DND-41 (cell line): ENCODE measurements around the gene ACTN1.

ENCODE experiments used
- ATAC-seq: fragments of 200-7000 bp; cut with Tn5 transposase; 3 replicates; pipeline ENCODE4 v1.9.1; 2021; ENCODE audit warnings: low read depth; ENCODE audit not compliant: insufficient read depth
- DNase-seq: peaks from one replicate; pipeline ENCODE4 v3.0.0-alpha.2; 2020
- H2AFZ ChIP-seq: 2 replicates; pipeline ENCODE4 v1.6.0; 2012; ENCODE audit warnings: low read depth, low read length
- H3K27ac ChIP-seq: 2 replicates; pipeline ENCODE4 v1.5.1; 2012; ENCODE audit warnings: low read length, inconsistent platforms
- H3K27me3 ChIP-seq: fragments of 200-600 bp; sonication (generic); 2 replicates; pipeline ENCODE4 v1.6.0; 2012; ENCODE audit warnings: low read length, mild to moderate bottlenecking, inconsistent platforms; ENCODE audit not compliant: insufficient read depth, poor library complexity
- H3K36me3 ChIP-seq: 2 replicates; pipeline ENCODE4 v1.5.1; 2012; ENCODE audit warnings: low read length, inconsistent platforms; ENCODE audit not compliant: insufficient read depth
- H3K4me1 ChIP-seq: 2 replicates; pipeline ENCODE4 v1.5.1; 2012; ENCODE audit warnings: mild to moderate bottlenecking, low read length; ENCODE audit not compliant: insufficient read depth
- H3K4me2 ChIP-seq: 2 replicates; pipeline ENCODE4 v1.6.0; 2012; ENCODE audit warnings: mild to moderate bottlenecking, moderate library complexity, low read length, inconsistent platforms; ENCODE audit not compliant: insufficient read depth
- H3K4me3 ChIP-seq, 2 experiments: fragments of 200-600 bp in 1 of 2; shearing (Covaris generic) in 1 of 2; 2 replicates each; pipeline ENCODE4 v1.5.1; 2012 to 2016; ENCODE audit warnings: inconsistent platforms in 2 of 2, low read length in 2 of 2, mild to moderate bottlenecking in 2 of 2, low read depth in 1 of 2, moderate library complexity in 1 of 2
- H3K79me2 ChIP-seq: 2 replicates; pipeline ENCODE4 v1.6.0; 2012; ENCODE audit warnings: low read length, inconsistent platforms; ENCODE audit not compliant: insufficient read depth
- H3K9ac ChIP-seq: 2 replicates; pipeline ENCODE4 v1.6.0; 2012; ENCODE audit warnings: low read depth, mild to moderate bottlenecking, inconsistent platforms, low read length, moderate library complexity
- H3K9me3 ChIP-seq: 2 replicates; pipeline ENCODE4 v1.5.1; 2012; ENCODE audit warnings: low read length, moderate library complexity, mild to moderate bottlenecking, inconsistent platforms; ENCODE audit not compliant: insufficient read depth, severe bottlenecking
- H4K20me1 ChIP-seq: 2 replicates; pipeline ENCODE4 v1.6.0; 2012; ENCODE audit warnings: low read length; ENCODE audit not compliant: insufficient read depth
- EZH2 ChIP-seq: IDR thresholded peaks from 3 replicates; pipeline ENCODE4 v1.6.1; 2012; ENCODE audit warnings: borderline replicate concordance, low read depth, mild to moderate bottlenecking, moderate library complexity, low read length, inconsistent platforms; ENCODE audit not compliant: severe bottlenecking
- TF ChIP-seq, protein P1 (sequence below): IDR thresholded peaks from 2 replicates; pipeline ENCODE4 v1.5.1; 2012; ENCODE audit warnings: borderline replicate concordance, low read length, moderate library complexity, mild to moderate bottlenecking; ENCODE audit not compliant: poor library complexity, severe bottlenecking; ENCODE audit errors: extremely low read depth

The ACTN1 gene

DNA sequence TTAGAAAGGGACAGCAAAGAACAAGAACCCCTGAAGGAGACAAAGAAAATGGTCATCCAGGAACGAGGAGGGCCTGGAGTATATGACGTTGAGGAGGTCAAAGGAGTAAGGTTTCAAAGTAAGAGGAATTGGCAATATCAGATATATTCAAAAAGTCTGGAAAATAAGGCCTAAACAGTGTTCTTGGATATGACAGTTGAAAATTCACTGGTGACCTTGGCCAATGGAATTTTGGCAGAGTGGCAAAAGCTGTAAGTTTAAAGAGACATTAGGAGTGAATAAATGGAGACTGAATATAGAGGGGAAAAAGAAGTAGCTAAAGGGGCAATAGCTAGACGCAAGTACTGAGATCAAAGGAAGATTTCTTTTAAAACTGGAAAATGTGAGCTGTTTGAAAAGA, 4.1 kb upstream of the ACTN1 start:
- H3K27me3 ChIP-seq, result peaks cover 19% of the 10 kb centered on the region
- no peaks in the 10 kb centered on the region for H4K20me1 ChIP-seq
- no peak overlapping the region for H3K4me3 ChIP-seq
- no peak overlapping the region for H3K4me2 ChIP-seq
- DNase-seq, result no peak
- no peaks in the 10 kb centered on the region for H3K9me3 ChIP-seq
- H3K9ac ChIP-seq, result no peak overlapping the region
- TF ChIP-seq EZH2, result no peak
- TF ChIP-seq, protein P1, sequence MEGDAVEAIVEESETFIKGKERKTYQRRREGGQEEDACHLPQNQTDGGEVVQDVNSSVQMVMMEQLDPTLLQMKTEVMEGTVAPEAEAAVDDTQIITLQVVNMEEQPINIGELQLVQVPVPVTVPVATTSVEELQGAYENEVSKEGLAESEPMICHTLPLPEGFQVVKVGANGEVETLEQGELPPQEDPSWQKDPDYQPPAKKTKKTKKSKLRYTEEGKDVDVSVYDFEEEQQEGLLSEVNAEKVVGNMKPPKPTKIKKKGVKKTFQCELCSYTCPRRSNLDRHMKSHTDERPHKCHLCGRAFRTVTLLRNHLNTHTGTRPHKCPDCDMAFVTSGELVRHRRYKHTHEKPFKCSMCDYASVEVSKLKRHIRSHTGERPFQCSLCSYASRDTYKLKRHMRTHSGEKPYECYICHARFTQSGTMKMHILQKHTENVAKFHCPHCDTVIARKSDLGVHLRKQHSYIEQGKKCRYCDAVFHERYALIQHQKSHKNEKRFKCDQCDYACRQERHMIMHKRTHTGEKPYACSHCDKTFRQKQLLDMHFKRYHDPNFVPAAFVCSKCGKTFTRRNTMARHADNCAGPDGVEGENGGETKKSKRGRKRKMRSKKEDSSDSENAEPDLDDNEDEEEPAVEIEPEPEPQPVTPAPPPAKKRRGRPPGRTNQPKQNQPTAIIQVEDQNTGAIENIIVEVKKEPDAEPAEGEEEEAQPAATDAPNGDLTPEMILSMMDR, result no peak
- no peaks in the 10 kb centered on the region; the same call in 1 of the 2 replicates for H3K36me3 ChIP-seq
- peaks cover 9% of the 10 kb centered on the region for H3K4me1 ChIP-seq
- no peak overlapping the region for H3K27ac ChIP-seq
- no peak for ATAC-seq
- peaks cover 4% of the 10 kb centered on the region for H3K79me2 ChIP-seq
- no peak overlapping the region for H2AFZ ChIP-seq

DNA sequence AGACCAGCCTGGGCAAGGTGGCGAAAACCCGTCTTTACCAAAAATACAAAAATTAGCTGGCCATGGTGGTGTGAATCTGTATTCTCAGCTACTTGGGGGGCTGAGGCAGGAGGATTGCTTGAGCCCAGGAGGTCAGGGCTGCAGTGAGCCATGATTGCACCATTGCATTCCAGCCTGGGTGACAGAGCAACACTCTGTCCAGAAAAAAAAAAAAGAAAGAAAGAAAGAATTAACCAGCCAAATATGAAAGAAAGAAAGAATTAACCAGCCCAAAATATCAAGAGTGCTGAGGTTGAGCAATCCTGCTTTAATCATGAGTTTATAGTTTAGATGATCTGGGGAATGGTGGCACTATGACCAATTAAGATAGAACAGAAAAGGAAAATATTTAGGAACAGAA, 3.5 kb upstream of the ACTN1 start:
- TF ChIP-seq EZH2, result no peak
- TF ChIP-seq, protein P1, result no peak
- Histone ChIP-seq H3K79me2 (peaks cover 10% of the 10 kb centered on the region), H2AFZ (no peak overlapping the region), H3K9me3 (no peaks in the 10 kb centered on the region), H3K4me1 (peaks cover 13% of the 10 kb centered on the region), H3K36me3 (no peaks in the 10 kb centered on the region; the same call in 1 of the 2 replicates), H3K27me3 (peaks cover 19% of the 10 kb centered on the region), H3K27ac (no peak overlapping the region), H4K20me1 (no peaks in the 10 kb centered on the region), H3K9ac (no peak overlapping the region), H3K4me3 (no peak overlapping the region), H3K4me2 (no peak overlapping the region)
- no peak for DNase-seq
- no peak for ATAC-seq

DNA sequence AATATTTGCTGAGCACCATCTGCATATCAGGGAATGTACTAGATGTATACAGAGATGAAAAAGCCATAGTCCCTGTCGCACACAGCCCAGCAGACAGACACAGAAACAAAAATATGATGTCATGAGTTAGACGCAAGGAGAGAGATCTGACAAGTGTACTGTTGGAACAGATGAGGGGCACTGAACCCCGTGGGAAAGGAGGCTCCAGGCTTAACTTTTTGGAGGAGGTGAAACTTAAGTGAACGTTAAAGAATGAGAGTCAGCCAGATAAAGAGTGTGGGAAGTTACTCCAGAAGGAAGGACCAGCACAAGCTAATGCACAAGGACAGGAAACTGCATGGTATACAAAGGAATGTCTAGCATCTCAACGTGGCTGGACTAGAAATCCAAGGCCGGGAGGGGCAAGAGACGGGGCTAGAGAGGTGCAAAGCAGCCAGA, 2.5 kb upstream of the ACTN1 start:
- Histone ChIP-seq H3K9ac (no peak overlapping the region), H4K20me1 (peaks cover 9% of the 10 kb centered on the region), H3K27ac (no peak overlapping the region), H3K4me1 (peaks cover 24% of the 10 kb centered on the region), H3K4me2 (no peak overlapping the region), H3K4me3 (no peak overlapping the region), H3K9me3 (no peaks in the 10 kb centered on the region), H3K27me3 (peaks cover 19% of the 10 kb centered on the region), H2AFZ (no peak overlapping the region), H3K36me3 (peaks cover 4% of the 10 kb centered on the region), H3K79me2 (peaks cover 20% of the 10 kb centered on the region)
- no peak for DNase-seq
- TF ChIP-seq, protein P1, result no peak
- no peak for TF ChIP-seq EZH2
- no peak for ATAC-seq

DNA sequence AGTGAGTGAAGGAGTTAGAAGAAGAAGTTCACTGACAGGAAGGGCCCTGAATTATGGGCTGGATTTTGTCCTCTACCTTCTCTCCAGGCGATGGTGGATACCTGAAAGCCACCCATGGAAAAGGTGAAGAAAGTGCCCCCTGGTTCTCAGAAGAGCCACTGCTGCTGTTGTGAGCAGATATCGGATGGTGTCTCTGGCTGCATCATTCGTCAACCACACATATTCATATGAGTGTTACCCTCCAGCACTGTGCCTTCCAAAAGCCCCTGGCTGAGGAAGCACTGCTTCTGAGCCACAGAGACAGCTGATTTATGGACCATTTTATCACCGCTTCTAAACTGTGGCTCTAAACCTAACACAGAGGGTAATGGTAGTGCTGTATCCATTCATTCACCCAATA, 2.0 kb upstream of the ACTN1 start:
- peaks cover 9% of the 10 kb centered on the region for H3K36me3 ChIP-seq
- H3K4me1 ChIP-seq, result peaks cover 28% of the 10 kb centered on the region
- ATAC-seq (no peak), DNase-seq (no peak)
- no peak overlapping the region for H3K4me3 ChIP-seq
- H3K9me3 ChIP-seq, result no peaks in the 10 kb centered on the region
- no peak overlapping the region for H3K27ac ChIP-seq
- no peak overlapping the region for H2AFZ ChIP-seq
- H3K79me2 ChIP-seq, result peaks cover 24% of the 10 kb centered on the region
- peaks cover 15% of the 10 kb centered on the region for H3K27me3 ChIP-seq
- H3K9ac ChIP-seq, result no peak overlapping the region
- no peak overlapping the region for H3K4me2 ChIP-seq
- TF ChIP-seq EZH2, result no peak
- TF ChIP-seq, protein P1, result no peak
- H4K20me1 ChIP-seq, result peaks cover 13% of the 10 kb centered on the region
